Measurements from ENCODE around the gene UNC45A.

The UNC45A gene

GRCh38 chr15:90986790-90987507 lies 51.9 kb downstream of the UNC45A start:
- Histone ChIP-seq H3K9me3 (ENCODE audit: control insufficient read depth in 1 of 2, low read length in 2 of 2) (no peaks in the 10 kb centered on the region), H3K27ac (ENCODE audit: low read length) (no peak overlapping the region), H3K4me1 (ENCODE audit: control insufficient read depth in 1 of 2, insufficient read depth in 2 of 2, low read length in 2 of 2) (no peaks in the 10 kb centered on the region)

DNA sequence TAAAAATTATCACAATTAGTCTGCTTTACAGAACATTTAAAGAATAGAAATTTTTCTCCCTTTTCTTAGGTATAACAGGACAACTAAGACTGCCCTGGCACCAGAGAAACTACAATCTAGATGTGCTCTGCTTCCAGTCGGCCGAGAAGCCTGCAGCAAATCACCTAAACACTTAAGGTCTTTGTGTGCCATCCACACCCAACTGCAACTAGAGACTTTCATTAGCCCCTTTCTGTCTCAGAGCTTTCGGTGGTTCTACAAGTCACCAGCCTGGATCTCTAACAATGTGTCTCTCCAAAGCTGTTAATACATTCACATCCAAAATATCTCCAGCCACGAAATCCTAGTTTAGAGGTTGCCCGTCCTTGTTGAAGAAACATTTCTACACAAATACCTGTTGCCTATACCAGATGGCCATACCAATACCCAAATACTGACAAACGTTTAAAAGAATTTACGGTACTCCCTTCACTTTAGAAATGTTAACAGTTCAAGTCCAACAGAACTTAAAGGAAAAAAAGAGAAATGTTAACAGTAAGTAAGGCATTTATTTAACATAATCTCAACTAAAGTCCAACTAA lies 52.6 kb downstream of the UNC45A start:
- H3K27me3 ChIP-seq (ENCODE audit: low read depth, low read length): no peaks in the 10 kb centered on the region

More at GRCh38 chr15:90986790-90987507, 51.9 kb downstream of the UNC45A start:
- Histone ChIP-seq H3K36me3 (ENCODE audit: control insufficient read depth in 1 of 2, insufficient read depth in 2 of 2, low read length in 2 of 2) (no peaks in the 10 kb centered on the region), H3K27me3 (ENCODE audit: low read depth, low read length) (no peaks in the 10 kb centered on the region), H3K4me3 (ENCODE audit: low read depth in 1 of 2, low read length in 2 of 2) (no peak overlapping the region)

DNA sequence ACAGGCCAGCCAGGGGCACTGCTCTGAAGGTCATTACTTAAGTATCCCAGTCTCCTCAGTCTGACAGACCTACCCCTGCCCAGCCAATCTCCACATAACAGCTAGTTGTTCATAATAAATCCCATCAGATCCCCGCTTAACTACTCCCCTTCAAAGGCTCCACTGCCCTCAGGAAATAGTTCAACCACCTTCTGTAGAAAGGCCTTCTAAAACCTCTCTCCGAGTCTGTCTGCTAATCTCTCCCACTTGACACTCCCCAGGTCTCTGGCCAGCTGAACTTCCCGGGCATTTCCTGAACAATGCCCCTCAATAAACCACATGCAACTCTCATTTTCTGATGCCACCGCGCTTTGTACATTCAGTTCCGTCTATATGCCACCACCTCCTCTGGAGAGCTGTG lies 53.2 kb downstream of the UNC45A start:
- Histone ChIP-seq H3K27ac (ENCODE audit: low read length) (no peak overlapping the region), H3K4me1 (ENCODE audit: control insufficient read depth in 1 of 2, insufficient read depth in 2 of 2, low read length in 2 of 2) (peaks cover 0 to 2% of the 10 kb centered on the region in 2 donors), H3K9me3 (ENCODE audit: control insufficient read depth in 1 of 2, low read length in 2 of 2) (no peaks in the 10 kb centered on the region), H3K36me3 (ENCODE audit: control insufficient read depth in 1 of 2, insufficient read depth in 2 of 2, low read length in 2 of 2) (no peaks in the 10 kb centered on the region), H3K27me3 (ENCODE audit: low read depth, low read length) (no peaks in the 10 kb centered on the region), H3K4me3 (ENCODE audit: low read depth in 1 of 2, low read length in 2 of 2) (no peak overlapping the region)

More for the DNA sequence above, 52.6 kb downstream of the UNC45A start:
- Histone ChIP-seq H3K4me3 (ENCODE audit: low read depth in 1 of 2, low read length in 2 of 2) (no peak overlapping the region), H3K36me3 (ENCODE audit: control insufficient read depth in 1 of 2, insufficient read depth in 2 of 2, low read length in 2 of 2) (no peaks in the 10 kb centered on the region), H3K4me1 (ENCODE audit: control insufficient read depth in 1 of 2, insufficient read depth in 2 of 2, low read length in 2 of 2) (no peaks in the 10 kb centered on the region), H3K9me3 (ENCODE audit: control insufficient read depth in 1 of 2, low read length in 2 of 2) (no peaks in the 10 kb centered on the region), H3K27ac (ENCODE audit: low read length) (no peak overlapping the region)

DNA sequence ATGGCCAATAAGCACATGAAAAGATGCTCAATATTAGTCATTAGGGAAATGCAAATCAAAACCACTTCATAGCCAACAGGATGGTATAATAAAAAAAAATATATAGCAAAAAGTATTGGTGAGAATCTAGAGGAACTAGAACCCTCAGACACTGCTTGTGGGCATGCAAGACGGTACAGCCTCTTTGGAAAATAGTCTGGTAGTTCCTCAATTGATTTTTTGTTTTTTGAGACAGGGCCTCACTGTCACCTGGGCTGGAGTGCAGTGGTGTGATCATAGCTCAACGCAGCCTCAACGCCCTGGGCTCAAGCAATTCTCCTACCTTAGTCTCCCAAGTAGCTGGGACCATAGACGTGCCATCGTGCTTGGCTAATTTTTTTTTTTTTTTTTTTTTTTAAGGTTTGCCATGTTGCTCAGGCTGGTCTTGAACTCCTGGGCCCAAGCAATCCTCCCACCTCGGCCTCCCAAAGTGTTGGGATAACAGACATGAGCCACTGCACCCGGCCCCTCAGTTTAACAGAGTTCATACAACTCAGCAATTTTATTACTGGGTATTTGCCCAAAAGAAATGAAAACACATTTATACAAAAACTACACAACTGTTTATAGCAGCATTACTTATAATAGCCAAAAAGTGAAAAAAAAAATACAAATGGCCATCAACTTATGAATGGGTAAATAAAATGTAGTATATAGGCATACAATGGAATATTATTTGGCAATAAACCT lies 54.1 kb downstream of the UNC45A start:
- peaks cover 0 to 3% of the 10 kb centered on the region in 2 donors for H3K4me1 ChIP-seq (ENCODE audit: control insufficient read depth in 1 of 2, insufficient read depth in 2 of 2, low read length in 2 of 2)
- no peak overlapping the region for H3K27ac ChIP-seq (ENCODE audit: low read length)
- H3K27me3 ChIP-seq (ENCODE audit: low read depth, low read length): no peaks in the 10 kb centered on the region
- no peaks in the 10 kb centered on the region for H3K9me3 ChIP-seq (ENCODE audit: control insufficient read depth in 1 of 2, low read length in 2 of 2)
- no peaks in the 10 kb centered on the region for H3K36me3 ChIP-seq (ENCODE audit: control insufficient read depth in 1 of 2, insufficient read depth in 2 of 2, low read length in 2 of 2)
- H3K4me3 ChIP-seq (ENCODE audit: low read depth in 1 of 2, low read length in 2 of 2): no peak overlapping the region

DNA sequence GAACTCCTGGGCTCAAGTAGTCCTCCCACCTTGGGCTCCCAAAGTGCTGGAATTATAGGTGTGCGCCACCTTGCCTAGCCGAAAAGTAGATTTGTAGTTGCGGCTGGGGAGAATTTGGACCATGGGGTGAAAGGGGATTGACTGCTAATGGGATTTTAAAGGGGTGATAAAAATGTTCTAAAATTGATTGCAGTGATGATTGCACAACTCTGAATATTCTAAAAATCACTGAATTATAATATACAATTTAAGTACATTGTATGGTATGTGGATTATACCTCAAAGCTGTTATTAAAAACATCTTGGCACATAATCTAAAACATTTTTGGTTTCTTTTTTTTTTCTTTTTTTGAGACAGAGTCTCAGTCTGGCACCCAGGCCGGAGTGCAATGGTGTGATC lies 55.4 kb downstream of the UNC45A start:
- no peaks in the 10 kb centered on the region for H3K9me3 ChIP-seq (ENCODE audit: control insufficient read depth in 1 of 2, low read length in 2 of 2)
- no peak overlapping the region for H3K27ac ChIP-seq (ENCODE audit: low read length)
- no peaks in the 10 kb centered on the region for H3K36me3 ChIP-seq (ENCODE audit: control insufficient read depth in 1 of 2, insufficient read depth in 2 of 2, low read length in 2 of 2)
- no peak overlapping the region for H3K4me3 ChIP-seq (ENCODE audit: low read depth in 1 of 2, low read length in 2 of 2)
- peaks cover 0 to 3% of the 10 kb centered on the region in 2 donors for H3K4me1 ChIP-seq (ENCODE audit: control insufficient read depth in 1 of 2, insufficient read depth in 2 of 2, low read length in 2 of 2)
- no peaks in the 10 kb centered on the region for H3K27me3 ChIP-seq (ENCODE audit: low read depth, low read length)

- no peak overlapping the region for H3K4me3 ChIP-seq (ENCODE audit: low read depth in 1 of 2, low read length in 2 of 2)
- no peaks in the 10 kb centered on the region for H3K27me3 ChIP-seq (ENCODE audit: low read depth, low read length)
- no peaks in the 10 kb centered on the region for H3K36me3 ChIP-seq (ENCODE audit: control insufficient read depth in 1 of 2, insufficient read depth in 2 of 2, low read length in 2 of 2)
- H3K27ac ChIP-seq (ENCODE audit: low read length): no peak overlapping the region
- peaks cover 0 to 3% of the 10 kb centered on the region in 2 donors for H3K4me1 ChIP-seq (ENCODE audit: control insufficient read depth in 1 of 2, insufficient read depth in 2 of 2, low read length in 2 of 2)
- H3K9me3 ChIP-seq (ENCODE audit: control insufficient read depth in 1 of 2, low read length in 2 of 2): no peaks in the 10 kb centered on the region
Measured at GRCh38 chr15:90991587-90992285, 56.7 kb downstream of the UNC45A start.

DNA sequence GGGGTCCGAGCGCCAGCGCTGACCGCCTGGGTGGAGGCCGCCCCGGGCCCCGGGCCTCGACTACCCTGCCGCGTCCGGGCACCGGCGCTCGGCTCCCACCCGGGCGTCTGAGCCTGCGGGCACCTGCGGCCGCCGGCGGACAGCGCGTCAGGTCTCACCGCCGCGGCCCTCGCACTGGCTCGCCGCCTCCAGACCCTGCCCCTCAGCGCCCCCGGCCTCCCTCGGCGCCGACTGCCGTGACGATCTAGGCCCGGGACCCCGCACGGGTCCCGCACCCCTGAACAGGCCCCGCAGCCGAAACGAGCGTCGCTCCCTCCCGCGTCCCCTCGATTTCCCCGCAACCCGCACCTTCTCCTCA lies 59.0 kb downstream of the UNC45A start:
- Histone ChIP-seq H3K4me1 (ENCODE audit: control insufficient read depth in 1 of 2, insufficient read depth in 2 of 2, low read length in 2 of 2) (peaks cover 0 to 3% of the 10 kb centered on the region in 2 donors), H3K9me3 (ENCODE audit: control insufficient read depth in 1 of 2, low read length in 2 of 2) (no peaks in the 10 kb centered on the region), H3K4me3 (ENCODE audit: low read depth in 1 of 2, low read length in 2 of 2) (peak overlapping the region; percentile 88 to 92), H3K27ac (ENCODE audit: low read length) (peak overlapping the region; percentile 45), H3K36me3 (ENCODE audit: control insufficient read depth in 1 of 2, insufficient read depth in 2 of 2, low read length in 2 of 2) (peaks cover 7 to 13% of the 10 kb centered on the region in 2 donors), H3K27me3 (ENCODE audit: low read depth, low read length) (no peaks in the 10 kb centered on the region)

DNA sequence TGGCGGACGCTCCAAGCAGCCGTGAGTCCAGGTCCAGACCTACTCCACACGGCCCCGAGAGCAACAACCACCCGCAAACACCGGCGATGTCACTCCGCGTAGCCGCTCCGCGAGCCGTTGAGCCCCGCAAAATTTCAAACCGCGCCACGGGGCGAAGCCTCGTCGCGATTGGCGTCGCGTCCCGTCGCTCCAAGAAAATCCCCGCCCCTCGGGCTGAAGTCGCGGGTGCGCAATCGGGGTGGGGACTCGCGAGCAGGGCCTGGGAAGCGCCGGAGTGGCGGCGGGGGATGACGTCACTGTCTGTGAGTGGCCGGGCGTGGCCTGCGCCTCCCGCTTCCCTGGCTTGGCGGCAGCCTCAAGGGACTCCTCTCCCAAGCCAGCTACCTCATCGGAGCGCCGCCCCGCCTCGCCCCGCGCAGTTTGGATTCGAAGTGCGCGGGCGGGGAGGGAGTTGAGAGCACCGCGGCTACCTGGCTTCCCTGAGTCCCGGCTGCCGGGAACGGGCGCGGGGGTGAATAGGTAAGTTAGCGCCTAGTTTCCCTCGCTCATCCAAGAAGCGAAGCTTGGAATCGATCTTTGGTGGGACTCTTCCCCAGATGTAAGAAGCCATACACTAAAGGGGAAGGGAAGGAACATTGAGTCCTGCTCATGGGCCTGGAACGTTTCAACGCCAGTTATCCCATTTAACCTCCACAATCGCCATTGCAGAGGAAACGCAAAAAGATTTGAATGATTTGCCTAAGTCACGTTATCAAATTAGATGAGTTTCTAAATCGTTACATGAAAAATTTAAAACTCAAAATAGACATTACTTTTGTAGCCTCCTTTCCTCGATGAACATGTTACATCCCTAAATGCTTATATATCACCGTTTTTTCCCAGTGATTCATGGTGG lies 59.6 kb downstream of the UNC45A start, which contains the start of gene PRC1:
PRC1 (minus strand) TSS at position 119 of the 895 bp plus-strand sequence; CDS start at position 1, 118 bp downstream.
- Histone ChIP-seq H3K4me1 (ENCODE audit: control insufficient read depth in 1 of 2, insufficient read depth in 2 of 2, low read length in 2 of 2) (peaks cover 0 to 3% of the 10 kb centered on the region in 2 donors), H3K4me3 (ENCODE audit: low read depth in 1 of 2, low read length in 2 of 2) (peak within 1 kb of the TSS; percentile 88 to 92), H3K36me3 (ENCODE audit: control insufficient read depth in 1 of 2, insufficient read depth in 2 of 2, low read length in 2 of 2) (peaks cover 11 to 19% of the 10 kb centered on the region in 2 donors), H3K9me3 (ENCODE audit: control insufficient read depth in 1 of 2, low read length in 2 of 2) (no peaks in the 10 kb centered on the region), H3K27ac (ENCODE audit: low read length) (peak within 1 kb of the TSS; percentile 85), H3K27me3 (ENCODE audit: low read depth, low read length) (no peaks in the 10 kb centered on the region)

GRCh38 chr15:90998737-90999136 lies 63.7 kb downstream of the UNC45A start:
- no peaks in the 10 kb centered on the region for H3K27me3 ChIP-seq (ENCODE audit: low read depth, low read length)
- no peak overlapping the region for H3K4me3 ChIP-seq (ENCODE audit: low read depth in 1 of 2, low read length in 2 of 2)
- no peak overlapping the region for H3K27ac ChIP-seq (ENCODE audit: low read length)
- no peaks in the 10 kb centered on the region for H3K9me3 ChIP-seq (ENCODE audit: control insufficient read depth in 1 of 2, low read length in 2 of 2)
- no peaks in the 10 kb centered on the region for H3K4me1 ChIP-seq (ENCODE audit: control insufficient read depth in 1 of 2, insufficient read depth in 2 of 2, low read length in 2 of 2)
- H3K36me3 ChIP-seq (ENCODE audit: control insufficient read depth in 1 of 2, insufficient read depth in 2 of 2, low read length in 2 of 2): peaks cover 29 to 52% of the 10 kb centered on the region in 2 donors

GRCh38 chr15:91001209-91001608 lies 66.1 kb downstream of the UNC45A start:
- Histone ChIP-seq H3K27me3 (ENCODE audit: low read depth, low read length) (no peaks in the 10 kb centered on the region), H3K4me3 (ENCODE audit: low read depth in 1 of 2, low read length in 2 of 2) (no peak overlapping the region), H3K36me3 (ENCODE audit: control insufficient read depth in 1 of 2, insufficient read depth in 2 of 2, low read length in 2 of 2) (peaks cover 46 to 72% of the 10 kb centered on the region in 2 donors), H3K4me1 (ENCODE audit: control insufficient read depth in 1 of 2, insufficient read depth in 2 of 2, low read length in 2 of 2) (no peaks in the 10 kb centered on the region), H3K27ac (ENCODE audit: low read length) (no peak overlapping the region), H3K9me3 (ENCODE audit: control insufficient read depth in 1 of 2, low read length in 2 of 2) (no peaks in the 10 kb centered on the region)

All from muscle layer of duodenum (tissue), 2 donors.